GM21423 (cell line): ENCODE results near the gene CAND1.

Experiments used
- ATAC-seq: cut with Tn5 transposase; IDR thresholded peaks from one replicate; pipeline ENCODE4 v1.9.1; 2021; ENCODE audit warnings: mild to moderate bottlenecking, moderate library complexity; ENCODE audit not compliant: unreplicated experiment

CAND1 gene

DNA sequence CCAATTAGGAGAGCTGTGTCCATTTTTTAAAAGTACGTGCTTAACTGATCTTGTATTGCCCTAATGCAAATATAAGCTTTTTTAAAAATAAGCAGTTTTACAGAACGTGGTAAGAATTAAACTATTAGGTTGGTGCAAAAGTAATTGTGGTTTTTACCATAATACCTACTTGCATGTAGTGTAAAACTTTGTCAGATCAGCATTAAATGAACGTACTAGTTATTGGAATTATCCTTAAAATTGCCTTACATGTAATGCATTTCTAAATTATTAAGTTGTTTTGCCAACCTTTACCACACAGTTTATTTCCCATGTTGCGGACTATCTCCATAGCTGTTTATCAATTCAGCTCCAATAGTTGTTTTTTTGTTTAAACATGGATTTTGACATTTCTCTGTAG, 10.9 kb downstream of the CAND1 start:
- ATAC-seq, result no peak

DNA sequence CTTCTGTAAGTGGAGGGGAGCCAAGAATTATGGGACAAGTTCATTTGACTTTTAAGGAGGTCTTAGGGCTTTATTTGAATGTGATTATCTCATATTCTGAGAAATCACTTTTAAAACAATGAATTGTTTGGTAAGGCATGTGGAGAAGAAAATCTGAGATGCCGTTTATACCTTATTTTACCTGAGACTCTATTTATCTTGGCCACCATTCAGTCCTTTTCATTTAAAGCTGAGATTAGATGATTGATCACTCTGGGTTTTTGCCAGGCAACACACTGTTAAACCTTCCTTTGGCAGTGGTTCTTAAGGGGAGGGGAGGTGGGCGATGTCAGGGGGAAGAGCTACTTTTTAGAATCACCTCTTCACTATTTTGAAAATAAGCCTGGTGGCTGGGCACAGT, 11.4 kb downstream of the CAND1 start:
- ATAC-seq, result no peak

DNA sequence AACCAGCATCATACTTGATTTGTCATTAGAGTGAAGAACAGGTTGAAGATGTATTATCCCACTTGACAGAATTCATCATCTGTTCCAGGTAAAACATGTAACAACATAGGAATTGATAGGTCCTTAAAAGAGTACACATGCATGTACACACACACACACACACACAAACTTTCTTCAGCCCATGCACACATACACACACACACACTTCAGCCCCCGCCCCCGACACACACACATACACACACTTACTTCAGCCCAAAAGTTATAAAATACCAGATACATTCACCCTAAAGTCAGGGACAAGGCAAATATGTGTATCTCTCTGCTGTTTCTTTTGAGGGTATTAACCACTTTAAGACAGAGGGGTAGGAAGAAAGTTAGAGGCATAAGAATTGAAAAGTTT, 15.4 kb downstream of the CAND1 start:
- ATAC-seq, result no peak

DNA sequence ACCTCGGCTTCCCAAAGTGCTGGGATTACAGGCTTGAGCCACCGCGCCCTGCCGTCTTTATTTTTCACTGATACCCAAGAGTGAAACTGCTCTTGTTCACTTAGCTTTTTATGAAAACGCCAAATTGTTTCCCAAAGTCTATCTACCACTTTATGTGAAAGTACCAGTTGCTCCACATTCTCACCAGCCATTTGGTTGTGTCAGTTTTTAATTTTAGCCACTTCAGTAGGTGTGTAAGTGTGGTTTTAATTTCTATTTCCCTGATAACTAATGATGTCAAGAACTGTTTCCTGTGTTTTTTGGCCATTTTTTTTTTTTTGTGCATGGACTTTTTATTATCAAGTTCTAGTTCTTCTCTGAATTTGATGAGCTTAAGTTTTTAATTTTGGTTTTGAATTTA, 17.1 kb downstream of the CAND1 start:
- no peak for ATAC-seq

DNA sequence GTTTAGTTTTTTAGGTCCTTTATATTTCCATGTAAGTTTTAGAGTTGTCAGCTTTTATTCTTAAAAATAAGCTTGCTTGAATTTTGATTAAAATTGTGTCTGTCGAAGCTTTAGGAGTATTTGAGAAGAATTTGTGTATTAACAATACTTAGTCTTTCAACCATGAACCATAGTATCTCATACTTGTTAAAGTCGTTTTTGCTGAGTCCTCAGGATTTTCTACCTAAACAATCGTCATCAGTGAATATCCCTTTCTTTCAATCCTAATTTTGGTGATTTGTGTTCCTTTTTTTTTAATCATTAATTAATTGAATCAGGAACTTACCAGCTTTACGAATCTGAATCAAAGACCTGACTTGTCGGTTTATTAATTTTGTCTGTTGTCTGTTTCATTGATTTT, 18.2 kb downstream of the CAND1 start:
- no peak for ATAC-seq

DNA sequence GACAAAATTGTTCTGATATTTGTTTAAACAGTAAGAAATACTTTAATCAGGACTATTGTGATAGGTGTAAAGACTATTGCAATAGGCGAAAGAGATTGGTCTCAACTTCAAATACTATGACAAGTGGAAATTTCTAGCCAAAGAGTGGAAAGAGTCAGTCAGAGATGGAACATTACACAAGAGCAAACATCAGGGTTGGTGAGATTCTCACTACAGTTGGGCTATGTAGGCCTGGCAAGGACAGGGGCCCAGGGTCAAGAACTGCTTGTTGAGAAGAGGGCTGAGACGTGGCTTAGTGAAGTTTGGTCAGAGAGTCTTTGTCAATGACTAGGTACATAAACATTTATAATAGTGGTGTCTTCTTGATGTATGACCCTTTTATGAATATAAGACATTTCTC, 19.4 kb downstream of the CAND1 start:
- no peak for ATAC-seq

DNA sequence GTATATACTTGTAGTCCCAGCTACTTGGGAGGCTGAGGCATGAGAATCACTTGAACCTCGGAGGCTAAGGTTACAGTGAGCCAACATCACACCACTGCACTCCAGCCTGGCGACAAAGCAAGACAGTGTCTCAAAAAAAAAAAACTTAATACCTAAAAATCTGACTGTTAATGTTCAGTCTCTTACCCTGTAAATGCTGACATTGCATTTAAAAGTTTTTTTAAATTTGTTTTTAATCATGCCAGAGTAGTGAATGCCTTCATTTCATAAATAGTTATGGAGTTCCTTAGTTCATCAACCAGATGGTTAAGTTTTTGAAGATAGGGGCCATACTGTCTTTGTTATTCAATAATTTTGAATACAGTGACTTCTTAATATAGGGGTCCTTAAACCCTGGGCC, 21.2 kb downstream of the CAND1 start:
- no peak for ATAC-seq

DNA sequence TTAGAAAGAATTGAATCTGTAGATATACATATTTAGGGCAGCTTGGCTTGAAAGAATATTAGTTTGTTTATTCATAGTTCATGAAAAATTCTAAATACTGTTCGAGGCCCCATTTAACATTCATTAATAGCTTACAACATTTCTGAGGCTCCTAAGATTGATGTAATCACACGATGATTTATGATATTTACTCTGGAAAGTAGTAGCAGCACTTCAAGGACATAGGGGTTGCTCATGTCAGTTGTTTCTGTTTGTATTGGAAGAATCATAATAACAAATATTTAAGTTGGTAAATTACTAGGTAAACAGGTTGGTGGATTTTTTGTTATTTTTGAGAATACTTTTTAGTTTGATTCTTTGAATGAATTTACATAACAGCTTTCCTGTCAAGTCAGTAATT, 30.4 kb downstream of the CAND1 start:
- no peak for ATAC-seq

DNA sequence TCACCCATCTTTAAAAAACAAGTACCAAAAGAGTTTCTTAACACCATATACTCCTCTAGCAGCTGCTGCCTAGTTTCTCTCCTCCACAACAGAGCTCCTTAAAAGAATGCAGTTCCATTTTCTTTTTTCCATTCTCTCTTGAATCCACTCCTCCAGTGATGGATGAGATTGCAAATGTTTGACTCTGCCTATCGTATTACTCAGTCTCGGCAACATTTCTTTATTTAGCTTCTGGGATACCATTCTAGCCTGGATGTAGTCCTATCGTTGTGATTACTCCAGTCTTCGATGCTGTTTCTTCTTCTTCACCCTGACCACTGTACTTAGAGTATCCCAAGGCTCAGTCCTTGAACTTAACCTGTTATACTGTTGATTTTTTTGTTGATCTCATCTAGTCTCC, 30.8 kb downstream of the CAND1 start:
- no peak for ATAC-seq

DNA sequence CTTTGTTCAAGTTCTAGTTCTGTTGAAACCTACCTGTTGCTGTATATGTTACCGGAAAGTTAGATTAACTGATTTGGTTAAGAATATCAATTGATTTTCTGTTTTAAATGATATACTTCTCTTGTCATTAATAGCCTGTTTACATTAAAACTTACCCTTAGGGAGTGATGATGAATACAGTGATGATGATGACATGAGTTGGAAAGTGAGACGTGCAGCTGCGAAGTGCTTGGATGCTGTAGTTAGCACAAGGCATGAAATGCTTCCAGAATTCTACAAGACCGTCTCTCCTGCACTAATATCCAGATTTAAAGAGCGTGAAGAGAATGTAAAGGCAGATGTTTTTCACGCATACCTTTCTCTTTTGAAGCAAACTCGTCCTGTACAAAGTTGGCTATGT, 33.0 kb downstream of the CAND1 start:
- no peak for ATAC-seq

DNA sequence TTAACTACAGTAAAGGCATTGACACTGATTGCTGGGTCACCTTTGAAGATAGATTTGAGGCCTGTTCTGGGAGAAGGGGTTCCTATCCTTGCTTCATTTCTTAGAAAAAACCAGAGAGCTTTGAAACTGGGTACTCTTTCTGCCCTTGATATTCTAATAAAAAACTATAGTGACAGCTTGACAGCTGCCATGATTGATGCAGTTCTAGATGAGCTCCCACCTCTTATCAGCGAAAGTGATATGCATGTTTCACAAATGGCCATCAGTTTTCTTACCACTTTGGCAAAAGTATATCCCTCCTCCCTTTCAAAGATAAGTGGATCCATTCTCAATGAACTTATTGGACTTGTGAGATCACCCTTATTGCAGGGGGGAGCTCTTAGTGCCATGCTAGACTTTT, 36.4 kb downstream of the CAND1 start:
- ATAC-seq, result no peak

DNA sequence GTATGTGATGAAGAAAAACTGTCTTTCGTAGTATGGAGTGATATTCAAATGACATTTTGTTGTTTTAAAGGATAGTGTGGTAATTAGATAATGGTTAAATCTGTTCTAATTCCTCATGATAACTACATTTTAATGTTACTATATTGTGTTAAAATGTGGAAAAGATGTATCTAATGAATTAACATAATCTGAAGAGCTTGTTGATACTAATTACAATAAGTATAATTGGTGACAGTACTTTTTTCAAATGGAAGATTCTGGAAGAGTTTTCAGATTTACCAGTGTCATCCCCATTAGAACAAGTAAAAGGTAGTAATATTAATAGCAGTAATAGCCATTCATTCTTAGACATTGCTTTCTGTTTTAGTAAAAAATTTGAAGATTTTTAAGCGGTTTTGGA, 37.6 kb downstream of the CAND1 start:
- no peak for ATAC-seq

DNA sequence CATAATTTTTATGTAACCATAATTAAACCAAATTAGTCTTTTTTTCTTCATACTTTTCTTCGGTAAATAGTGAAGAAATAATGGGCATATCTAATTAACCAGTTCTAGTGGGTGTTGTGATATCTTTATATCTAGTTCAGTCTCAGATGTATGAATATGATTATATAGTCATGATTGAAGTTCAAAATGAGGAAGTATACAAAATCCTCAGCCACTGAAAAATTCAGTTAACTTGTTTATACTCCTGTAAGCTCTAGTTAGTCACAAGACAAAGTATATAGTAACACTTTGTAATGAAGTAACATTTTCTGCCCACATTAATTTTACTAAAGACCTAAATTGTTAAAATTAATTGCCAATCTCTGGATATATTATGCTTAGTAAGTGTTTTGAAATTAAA, 46.5 kb downstream of the CAND1 start:
- ATAC-seq, result no peak

DNA sequence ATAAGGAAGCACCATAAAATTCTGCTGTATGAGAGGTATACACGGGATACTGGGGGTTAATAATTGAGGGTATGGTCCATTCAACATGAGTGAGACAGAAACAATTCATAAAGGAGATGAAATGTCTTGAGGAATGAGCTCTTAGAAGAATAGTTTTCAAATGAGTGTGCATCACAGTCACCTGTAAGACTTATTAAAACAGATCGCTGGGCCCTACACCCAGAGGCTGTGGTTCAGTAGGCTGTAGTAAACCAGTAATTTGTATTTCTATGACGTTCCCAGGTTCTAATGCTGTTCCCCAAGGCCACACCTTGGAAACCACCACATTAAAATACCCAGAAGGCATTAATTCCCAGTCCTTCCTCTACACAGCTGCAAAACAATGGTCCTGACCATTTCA, 49.6 kb downstream of the CAND1 start:
- no peak for ATAC-seq

DNA sequence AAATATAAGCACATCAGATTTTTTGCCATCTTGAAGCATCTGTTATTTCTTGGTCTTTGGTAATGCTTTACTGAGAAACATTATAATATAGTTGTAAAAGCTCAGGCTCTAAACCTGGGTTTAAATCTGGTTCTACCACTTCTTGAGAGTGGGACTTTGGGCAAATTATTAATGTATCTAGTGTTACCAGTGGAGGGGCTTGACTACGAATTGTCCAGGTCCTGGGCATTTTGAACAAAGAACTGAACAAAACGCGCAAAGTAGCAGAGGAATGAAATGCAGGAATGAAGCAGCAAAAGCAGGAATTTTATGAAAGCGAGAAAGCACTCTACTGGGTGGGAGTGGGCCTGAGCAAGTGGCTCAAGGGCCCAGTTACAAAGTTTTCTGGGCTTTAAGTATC, 50.8 kb downstream of the CAND1 start:
- no peak for ATAC-seq

DNA sequence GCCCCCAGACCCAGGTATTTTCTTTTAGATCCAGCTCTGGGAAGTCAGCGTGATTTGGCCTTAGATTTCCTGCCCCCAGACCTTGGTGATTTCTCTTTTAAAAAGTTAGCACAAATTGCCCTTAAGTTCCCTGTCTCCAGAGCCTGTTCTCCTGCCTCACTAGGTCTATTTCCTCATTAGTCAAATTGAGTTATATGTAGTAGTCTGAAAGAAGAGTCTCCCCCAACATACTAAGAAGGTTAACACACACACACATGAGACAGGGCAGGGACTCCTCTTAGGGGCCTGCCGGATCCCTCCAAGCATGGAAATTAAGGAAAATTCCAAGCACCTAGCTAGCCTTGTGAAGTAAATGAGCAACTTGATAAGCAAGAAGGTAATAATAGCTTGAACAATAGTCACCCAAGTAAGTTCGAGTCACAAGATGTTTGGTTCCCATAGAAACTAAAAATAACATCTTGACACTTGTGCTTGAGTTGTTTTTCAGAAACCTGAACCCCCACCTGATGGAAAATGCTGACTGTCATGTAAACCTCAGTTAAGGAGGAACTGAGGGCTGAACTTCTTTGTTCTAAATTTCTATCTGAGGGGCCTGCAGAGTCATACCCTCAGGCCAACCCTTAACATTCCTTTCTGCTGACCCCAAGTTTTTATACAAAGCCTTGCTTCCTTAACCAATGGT, 51.6 kb downstream of the CAND1 start:
- no peak for ATAC-seq

DNA sequence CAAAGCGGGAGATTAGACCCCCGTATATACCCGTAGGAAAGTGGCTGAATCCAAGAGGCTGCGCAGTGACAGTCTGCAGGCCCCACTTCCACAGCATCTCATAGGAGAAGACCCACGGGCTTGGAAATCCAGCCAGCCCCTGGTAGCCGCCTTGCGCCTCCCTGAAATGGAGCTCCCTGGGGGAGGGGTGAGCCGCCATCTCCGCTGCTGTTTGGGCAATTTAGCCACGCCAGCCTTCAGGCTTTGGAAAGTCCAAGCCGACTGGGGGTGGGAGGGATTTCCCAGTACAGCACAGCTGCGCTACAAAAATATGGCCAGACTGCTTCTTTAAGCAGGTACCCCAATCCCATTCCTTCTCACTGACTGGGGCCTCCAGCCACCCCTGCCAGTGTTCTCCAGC, 53.4 kb downstream of the CAND1 start:
- no peak for ATAC-seq

DNA sequence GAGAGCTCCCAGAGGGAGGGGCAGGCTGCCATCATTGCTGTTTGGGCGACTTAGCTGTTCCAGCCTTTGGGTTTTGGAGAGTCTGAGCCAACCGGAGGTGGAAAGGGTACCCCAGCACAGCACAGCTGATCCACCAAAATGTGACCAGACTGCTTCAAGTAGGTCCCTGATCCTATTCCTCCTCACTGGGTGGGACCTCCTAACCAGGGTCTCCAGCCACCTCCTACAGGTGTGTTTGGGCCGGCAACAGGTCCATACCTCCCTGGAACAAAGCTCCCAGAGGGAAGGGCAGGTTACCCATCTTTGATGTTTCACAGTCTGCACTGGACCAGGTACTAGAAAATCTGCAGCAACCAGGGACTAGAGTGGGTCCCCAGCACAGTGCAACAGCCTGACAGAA, 53.8 kb downstream of the CAND1 start:
- no peak for ATAC-seq

DNA sequence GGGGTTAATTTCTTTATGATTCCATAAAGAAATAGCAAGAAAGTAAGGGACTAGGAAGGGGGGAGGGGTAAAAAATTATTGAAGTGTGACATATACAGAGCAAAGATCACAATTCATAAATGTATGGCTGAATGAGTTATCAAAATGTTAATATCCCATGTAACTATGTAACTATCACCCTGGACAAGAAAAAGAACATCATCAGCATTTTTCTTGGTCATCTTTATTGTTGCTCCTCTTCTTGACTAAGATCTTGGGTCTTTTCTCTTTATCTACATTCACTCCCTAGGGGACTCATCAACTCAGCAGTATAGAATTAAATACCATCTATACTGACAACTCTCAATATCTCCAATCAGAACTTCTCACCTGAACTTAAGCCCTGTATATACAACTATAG, 57.5 kb downstream of the CAND1 start:
- ATAC-seq, result no peak

DNA sequence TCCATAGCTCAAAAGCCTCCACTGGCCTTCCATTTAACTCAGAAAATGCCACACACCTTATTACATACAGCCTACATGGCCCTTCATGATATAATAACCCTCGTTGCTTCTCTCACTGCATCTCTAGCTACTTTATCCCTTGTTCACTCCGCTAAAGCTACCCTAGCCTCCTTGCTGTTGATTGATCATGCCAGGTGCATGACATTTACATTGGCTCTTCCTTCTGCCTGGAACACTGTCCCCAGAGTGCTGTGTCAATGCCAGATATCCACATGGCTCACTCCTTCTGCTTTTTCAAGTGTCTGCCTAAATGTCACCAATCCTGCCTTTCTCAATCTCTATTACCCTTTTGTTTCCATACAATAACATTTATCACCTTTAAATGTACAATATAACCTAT, 58.3 kb downstream of the CAND1 start:
- ATAC-seq, result no peak

DNA sequence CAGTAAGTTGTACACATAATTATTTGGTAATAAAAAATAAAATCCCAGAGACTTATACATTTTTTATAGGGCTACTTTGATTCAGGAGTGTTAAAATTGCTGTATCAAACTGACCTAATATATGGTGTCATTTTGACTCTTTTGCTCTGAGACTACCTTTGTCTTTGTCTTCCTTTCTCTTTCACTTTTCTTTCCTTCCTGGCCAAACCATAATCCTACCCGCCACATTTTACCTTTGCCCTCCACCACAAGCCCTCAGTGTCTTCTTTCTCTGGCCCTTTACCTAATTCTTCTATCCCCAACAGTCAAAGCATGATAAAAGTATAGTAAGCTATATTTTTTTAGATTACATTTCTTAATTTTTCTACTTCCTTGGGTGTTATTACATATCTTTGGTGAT, 62.0 kb downstream of the CAND1 start:
- ATAC-seq, result no peak

DNA sequence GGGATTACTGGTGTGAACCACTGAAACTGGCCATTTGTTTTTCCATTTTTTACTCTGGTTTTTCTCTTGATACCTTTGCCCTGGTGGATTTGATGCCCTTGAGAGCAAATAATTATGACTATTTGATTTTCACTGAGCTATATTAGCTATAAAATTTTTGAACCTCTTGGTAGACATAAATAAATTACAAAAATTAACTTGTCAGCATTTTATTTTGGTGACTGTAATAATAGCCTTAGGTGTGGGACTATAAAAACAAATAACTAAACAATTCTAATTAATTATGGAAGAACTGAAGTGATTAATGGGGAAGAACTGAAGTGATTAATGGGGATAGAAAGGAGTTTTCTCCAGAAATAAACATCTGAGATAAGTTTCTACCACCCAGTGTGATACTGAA, 62.7 kb downstream of the CAND1 start:
- no peak for ATAC-seq

DNA sequence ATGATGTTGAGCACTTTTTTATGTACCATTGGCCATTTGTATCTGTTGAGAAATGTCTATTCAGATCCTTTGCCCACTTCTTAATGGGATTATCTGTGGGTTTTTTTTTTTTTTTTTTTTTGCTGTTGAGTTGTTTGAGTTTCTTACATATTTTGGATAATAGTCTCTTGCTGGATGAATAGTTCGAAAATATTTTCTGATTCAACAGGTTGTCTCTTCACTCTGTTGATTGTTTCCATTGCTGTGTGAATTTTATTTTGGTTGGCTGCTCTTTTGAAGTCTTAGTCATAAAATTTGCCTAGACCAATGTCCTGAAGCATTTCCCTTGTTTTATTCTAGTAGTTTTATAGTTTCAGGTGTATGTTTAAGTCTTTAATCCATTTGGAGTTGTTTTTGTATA, 64.5 kb downstream of the CAND1 start:
- no peak for ATAC-seq

DNA sequence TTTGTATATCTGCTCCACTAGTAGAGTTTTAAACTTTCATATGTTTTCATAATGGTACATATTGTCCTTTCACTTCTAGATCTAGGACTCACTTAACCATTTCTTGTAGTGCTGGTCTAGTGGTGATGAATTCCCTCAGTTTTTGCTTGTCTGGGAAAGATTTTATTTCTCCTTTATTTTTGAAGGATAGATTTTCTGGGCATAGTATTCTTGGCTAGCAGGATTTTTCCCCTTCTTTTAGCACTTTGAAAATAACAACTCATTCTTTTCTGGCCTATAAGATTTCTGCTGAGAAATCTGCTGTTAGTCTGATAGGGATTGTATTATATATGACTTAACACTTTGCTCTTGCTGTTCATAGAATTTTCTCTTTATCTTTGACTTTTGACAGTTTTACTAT, 69.3 kb downstream of the CAND1 start:
- no peak for ATAC-seq
